Measurements from ENCODE around the gene CDC25B. TPM values are rescaled to one million over a fixed set of nuclear protein-coding genes. Genes with fewer than 3 reads are reported as not detected.

CDC25B gene
- total and polyA plus RNA-seq, 2 of the 13 experiments (the other 11 are each of a cell fraction or from before 2014, with no cell fraction given) = 14.5 to 19.4 TPM

GRCh38 chr20:3825526-3825925, 29.4 kb downstream of the CDC25B start (continued):
- TF ChIP-seq POGK (CRISPR knock-in tag; conservative IDR thresholded peaks at IDR 0.05) = no peak
- no peak for TF ChIP-seq GABPB1 (CRISPR knock-in tag; IDR thresholded peaks at IDR 0.05)
- TF ChIP-seq KDM1A (CRISPR knock-in tag; IDR thresholded peaks at IDR 0.05) = no peak
- no peak for TF ChIP-seq PAWR (CRISPR knock-in tag; IDR thresholded peaks at IDR 0.05; ENCODE audit: borderline replicate concordance)

DNA sequence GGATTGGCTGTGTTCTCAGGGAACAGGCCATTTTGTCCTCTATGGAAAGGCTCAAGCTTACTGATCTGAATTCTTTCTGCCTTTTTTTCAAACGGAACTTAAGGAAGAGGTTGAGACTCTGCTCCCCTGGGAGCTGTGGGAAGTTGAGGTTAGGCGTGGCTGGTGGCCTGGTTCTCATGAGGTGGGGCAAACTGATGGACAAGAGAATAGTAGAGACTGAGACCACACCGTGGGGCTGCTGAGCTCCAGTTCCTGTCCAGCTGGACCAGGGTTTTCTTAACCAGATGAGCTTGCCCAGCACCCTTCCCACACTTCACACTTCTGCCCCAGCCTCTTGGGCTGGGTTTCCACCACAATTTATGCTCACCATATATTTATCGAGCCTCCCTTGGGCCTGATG, 30.3 kb downstream of the CDC25B start:
- FAIRE-seq (no peak), DNase-seq (ENCODE audit: low spot score) (no peak), ATAC-seq (no peak)
- ChIA-PET POLR2A (interaction anchor here (1.3 to 1.6 kb wide), 2 partner anchors 8 to 29 kb away, joined by 4 to 5 read pairs; no protein-coding TSS in a partner anchor), CTCF (ENCODE audit: low intra/inter-chr PET ratio, low total read pairs) (no interaction called here)
- Histone ChIP-seq H3K4me3 (replicated peaks in 1 of 3; ENCODE audit: insufficient read depth in 1 of 3, low read depth in 2 of 3, low read length in 3 of 3) (no peak overlapping the region), H3K79me2 (ENCODE audit: insufficient read depth, low read length) (peaks cover 6% of the 10 kb centered on the region), H3K9ac (ENCODE audit: insufficient read depth, low read depth, low read length) (no peak overlapping the region), H2AFZ (ENCODE audit: low read length) (no peak overlapping the region), H4K20me1 (ENCODE audit: insufficient read depth, low read length) (no peaks in the 10 kb centered on the region), H3K9me3 (ENCODE audit: low read length) (no peaks in the 10 kb centered on the region), H3K4me2 (ENCODE audit: low read depth, low read length) (no peak overlapping the region), H3K27me3 (ENCODE audit: control insufficient read depth in 1 of 2, insufficient read depth in 2 of 2, low read length in 2 of 2) (no peaks in the 10 kb centered on the region), H3K36me3 (replicated peaks in 1 of 2; ENCODE audit: control insufficient read depth in 1 of 2, insufficient read depth in 2 of 2, low read length in 2 of 2) (peaks cover 9 to 23% of the 10 kb centered on the region in 2 experiments), H3K27ac (ENCODE audit: extremely low read length, insufficient read depth, low read length) (no peak overlapping the region), H3K4me1 (ENCODE audit: insufficient read depth, low read length) (peaks cover 7% of the 10 kb centered on the region)
- TF ChIP-seq CHD2 (IDR thresholded peaks at IDR 0.05; ENCODE audit: low read depth, low read length) (no peak), AHDC1 (CRISPR knock-in tag; IDR thresholded peaks at IDR 0.05; ENCODE audit: borderline replicate concordance) (no peak), ZNF790 (CRISPR knock-in tag; IDR thresholded peaks at IDR 0.05; ENCODE audit: borderline replicate concordance) (no peak), POLR2G (IDR thresholded peaks at IDR 0.05; ENCODE audit: low read depth, low read length) (peak; percentile 12; the same call in 1 of the 2 replicates), ZNF761 (CRISPR knock-in tag; conservative IDR thresholded peaks at IDR 0.05) (no peak), RXRA (CRISPR knock-in tag; IDR thresholded peaks at IDR 0.05) (no peak), NCOA2 (CRISPR knock-in tag; IDR thresholded peaks at IDR 0.05) (no peak)
- 91% methylated on average over 4 of the region's 4 CpGs for WGBS (ENCODE audit: low lambda C conversion rate)
- intact Hi-C loops (cut with micrococcal nuclease; ENCODE audit: unreplicated experiment) (no loop called here), in situ Hi-C loops (cut with HindIII; ENCODE audit: extremely low pct_ligation_motif_present, low pct_unique_long_range_greater_than_20kb) (no loop called here)
- no TSS peak for BruUV-seq (replicated peaks)

Data from HepG2 (cell line).